Measurements from ENCODE around the gene FARP2.
"Not testable (repeated sequence)": the region's sequence is repeated elsewhere in the genome, so short reads cannot be mapped to it uniquely, and the experiment has no call there.

Gene FARP2

DNA sequence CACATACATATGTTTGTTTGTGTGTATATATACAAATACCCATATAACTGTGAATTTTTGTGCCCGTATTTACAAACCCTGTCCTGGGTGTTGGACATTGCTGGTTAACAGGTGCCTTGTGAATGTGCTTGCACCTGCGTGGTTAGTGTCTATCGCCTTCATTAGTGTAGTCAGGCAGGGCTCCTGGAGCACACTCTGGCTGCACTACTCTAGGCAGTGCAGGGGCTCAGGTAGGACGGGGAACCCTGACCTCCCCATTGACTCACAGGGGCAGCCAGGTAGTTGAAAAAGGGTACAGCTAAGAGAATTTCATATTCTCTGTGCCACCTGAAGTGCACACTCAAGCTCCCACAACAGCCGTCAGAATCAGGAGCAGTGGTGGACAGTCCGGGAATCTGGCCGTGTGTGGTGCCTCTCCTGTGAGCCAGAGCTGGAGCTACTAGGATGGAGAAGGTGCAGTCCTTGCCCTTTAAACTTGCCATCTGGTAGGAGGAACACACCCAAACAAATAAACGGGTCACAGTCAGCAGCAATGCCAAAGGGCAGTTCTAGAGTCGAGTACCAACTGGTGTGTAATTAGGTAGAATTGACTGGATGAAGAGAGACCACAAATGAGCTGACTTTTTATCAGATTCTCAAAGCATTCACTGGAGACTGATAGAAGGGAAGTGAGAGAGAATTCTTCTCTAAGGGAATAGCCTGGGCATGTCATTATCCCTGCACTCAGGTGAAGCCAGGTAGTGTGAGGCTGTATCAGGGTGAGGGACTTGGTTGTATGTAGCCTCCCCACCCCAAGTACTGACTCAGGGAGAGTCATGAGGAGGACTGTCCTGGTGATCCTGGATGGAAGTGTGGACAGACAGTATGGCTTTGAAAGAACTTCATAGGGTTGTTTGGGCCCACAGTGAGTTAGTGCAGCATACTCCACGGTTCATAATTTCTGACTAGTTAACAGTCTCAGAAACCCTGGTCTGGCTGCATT is 44.1 kb downstream of the FARP2 start:
- no peak for DNase-seq (ENCODE audit: low read depth in 2 of 2)

- no peak for DNase-seq (ENCODE audit: low read depth in 2 of 2)
Observed at GRCh38 chr2:241408849-241409248, 52.8 kb downstream of the FARP2 start.

GRCh38 chr2:241410739-241411176 is 54.7 kb downstream of the FARP2 start:
- no peak for DNase-seq (ENCODE audit: low read depth in 2 of 2)

DNA sequence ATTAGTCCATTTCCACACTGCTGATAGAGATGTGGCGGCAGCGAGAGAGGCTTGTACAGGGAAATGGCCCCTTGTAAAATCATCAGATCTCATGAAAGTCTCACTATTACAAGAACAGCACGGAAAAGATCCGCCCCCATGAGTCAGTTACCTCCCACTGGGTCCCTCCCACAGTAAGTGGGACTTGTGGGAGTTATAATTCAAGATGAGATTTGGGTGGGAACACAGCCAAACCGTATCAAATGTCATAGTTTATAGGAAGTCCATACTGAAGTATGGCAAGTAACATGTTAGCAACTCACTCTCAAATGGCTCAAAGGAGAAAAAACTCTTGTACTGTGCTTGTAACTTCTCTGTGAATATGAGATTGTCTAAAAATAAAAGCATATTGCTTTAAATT is 56.1 kb downstream of the FARP2 start:
- no peak for DNase-seq (ENCODE audit: low read depth in 2 of 2)

GRCh38 chr2:241413501-241413900 is 57.4 kb downstream of the FARP2 start:
- DNase-seq (ENCODE audit: low read depth in 2 of 2), result not testable (repeated sequence)

- DNase-seq (ENCODE audit: low read depth in 2 of 2), result no peak
Observed at GRCh38 chr2:241413929-241414580, 58.0 kb downstream of the FARP2 start.

GRCh38 chr2:241415196-241415595 is 59.1 kb downstream of the FARP2 start:
- no peak for DNase-seq (ENCODE audit: low read depth in 2 of 2)

DNA sequence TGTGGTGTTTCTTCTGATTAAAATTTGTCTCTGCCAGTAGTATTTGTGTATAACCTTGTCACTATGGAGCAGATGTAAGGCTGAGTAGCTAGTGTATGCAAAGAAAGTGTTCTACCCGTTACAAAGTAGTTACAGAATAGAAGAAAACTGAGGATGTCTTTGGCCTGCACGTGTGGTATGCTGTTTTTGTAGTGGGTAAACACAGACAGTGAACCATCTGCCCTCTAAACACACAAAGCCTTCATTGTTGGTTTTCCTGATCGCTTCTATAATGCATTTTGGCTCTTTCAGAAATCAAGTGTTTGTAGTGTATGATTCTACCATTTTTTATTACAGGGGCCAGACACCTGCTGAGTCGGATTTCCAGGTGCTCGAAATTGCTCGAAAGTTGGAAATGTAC is 61.5 kb downstream of the FARP2 start:
- no peak for DNase-seq (ENCODE audit: low read depth in 2 of 2)

GRCh38 chr2:241421330-241421729 is 65.2 kb downstream of the FARP2 start:
- no peak for DNase-seq (ENCODE audit: low read depth in 2 of 2)

DNA sequence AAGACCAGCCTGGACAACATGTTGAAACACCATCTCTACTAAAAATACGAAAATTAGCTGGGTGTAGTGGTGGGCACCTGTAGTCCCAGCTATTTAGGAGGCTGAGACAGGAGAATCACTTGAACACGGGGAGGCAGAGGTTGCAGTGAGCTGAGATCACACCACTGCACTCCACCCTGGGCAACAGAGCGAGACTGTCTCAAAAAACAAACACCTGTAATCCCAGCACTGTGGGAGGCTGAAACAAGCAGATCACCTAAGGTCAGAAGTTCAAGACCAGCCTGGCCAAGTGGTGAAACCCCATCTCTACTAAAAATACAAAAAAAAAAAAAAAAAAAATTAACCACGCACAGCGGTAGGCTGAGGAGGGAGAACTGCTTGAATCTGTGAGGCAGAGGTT is 65.9 kb downstream of the FARP2 start:
- not testable (repeated sequence) for DNase-seq (ENCODE audit: low read depth in 2 of 2)

- no peak for DNase-seq (ENCODE audit: low read depth in 2 of 2)
Observed at GRCh38 chr2:241422350-241422749, 66.3 kb downstream of the FARP2 start.

DNA sequence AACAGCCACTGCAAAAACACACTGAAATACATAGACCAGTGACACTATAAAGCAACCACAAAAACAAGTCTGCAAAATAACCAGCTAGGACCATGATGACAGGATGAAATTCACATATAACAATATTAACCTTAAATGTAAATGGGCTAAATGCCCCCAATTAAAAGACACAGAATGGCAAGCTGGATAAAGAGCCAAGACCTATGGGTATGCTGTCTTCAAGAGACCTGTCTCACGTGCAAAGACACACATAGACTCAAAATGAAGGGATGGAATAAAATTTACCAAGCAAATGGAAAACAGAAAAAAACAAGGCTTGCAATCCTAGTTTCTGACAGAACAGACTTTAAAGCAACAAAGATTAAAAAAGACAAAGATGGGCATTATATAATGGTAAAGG is 67.4 kb downstream of the FARP2 start:
- not testable (repeated sequence) for DNase-seq (ENCODE audit: low read depth in 2 of 2)

DNA sequence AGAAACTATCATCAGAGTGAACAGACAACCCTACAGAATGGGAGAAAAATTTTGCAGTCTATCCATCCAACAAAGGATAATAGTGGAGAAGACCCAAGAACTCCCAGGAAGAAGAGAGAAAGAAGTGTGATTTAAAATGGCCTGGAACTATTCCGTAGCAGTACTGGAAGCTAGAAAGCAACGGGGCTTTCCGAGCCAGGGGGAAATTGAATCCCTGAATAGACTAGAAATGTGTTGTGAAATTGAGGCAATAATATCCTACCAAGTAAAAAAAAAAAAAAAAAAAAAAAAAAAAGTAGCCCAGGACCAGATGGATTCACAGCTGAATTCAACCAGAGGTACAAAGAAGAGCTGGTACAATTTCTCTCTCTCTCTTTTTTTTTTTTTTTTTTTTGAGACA is 69.3 kb downstream of the FARP2 start:
- no peak for DNase-seq (ENCODE audit: low read depth in 2 of 2)

DNA sequence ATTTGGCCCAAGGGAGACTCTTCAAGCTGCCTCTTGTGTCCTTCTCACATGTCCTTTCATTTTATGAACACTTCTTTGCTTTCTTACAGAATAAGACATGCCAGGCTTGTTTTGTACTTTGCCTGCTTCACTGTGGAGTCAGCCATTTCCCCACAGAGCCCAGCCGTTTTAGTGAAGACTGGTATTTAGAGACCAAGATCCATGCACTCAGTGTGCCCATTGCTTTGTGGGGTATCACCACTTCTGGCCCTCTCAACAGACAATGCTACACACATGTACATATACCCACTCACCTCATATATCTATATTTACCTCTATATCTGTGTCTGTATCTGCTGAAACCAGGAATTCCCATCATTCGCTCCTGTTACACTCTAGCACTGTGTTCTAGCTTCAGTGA is 74.1 kb downstream of the FARP2 start:
- DNase-seq (ENCODE audit: low read depth in 2 of 2), result no peak

- DNase-seq (ENCODE audit: low read depth in 2 of 2), result no peak
Observed at GRCh38 chr2:241432824-241433448, 76.9 kb downstream of the FARP2 start.

DNA sequence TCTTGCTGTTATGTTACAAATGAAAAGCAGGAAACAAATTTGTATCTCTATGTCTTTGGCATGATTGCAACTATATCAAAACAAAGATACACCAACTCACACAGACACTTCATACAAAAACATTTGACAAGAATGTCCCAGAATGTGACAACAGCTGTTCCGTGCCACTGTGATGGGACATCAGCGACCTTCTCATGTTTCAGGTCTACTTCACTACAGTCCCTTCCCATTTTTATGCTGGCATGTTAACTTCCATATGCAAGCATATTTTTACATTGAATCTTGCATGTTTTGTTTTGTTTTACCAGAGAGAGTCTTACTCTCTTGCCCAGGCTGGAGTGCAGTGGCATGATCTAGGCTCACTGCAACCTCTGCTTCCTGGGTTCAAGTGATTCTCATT is 81.1 kb downstream of the FARP2 start:
- DNase-seq (ENCODE audit: low read depth in 2 of 2), result no peak

DNA sequence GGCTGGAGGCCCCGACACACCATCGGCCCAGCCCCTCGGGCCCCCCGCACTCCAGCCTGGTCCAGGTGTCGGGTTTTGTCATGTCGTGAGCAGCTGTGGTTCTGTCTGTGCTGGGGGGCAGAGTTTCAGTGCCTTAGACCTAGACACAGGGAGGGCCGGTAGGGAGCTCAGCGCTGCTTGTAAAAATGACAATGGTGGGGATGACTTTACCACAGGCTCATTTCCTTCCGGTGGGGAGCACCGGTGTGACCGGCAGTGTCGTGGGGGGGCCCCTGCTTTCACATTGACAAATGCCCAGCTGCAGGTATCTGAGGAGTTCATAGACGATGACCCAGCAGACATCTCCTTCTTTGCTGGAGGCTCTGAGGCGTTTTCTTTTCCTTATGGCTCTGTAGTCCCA is 85.4 kb downstream of the FARP2 start:
- DNase-seq (ENCODE audit: low read depth in 2 of 2), result no peak

DNA sequence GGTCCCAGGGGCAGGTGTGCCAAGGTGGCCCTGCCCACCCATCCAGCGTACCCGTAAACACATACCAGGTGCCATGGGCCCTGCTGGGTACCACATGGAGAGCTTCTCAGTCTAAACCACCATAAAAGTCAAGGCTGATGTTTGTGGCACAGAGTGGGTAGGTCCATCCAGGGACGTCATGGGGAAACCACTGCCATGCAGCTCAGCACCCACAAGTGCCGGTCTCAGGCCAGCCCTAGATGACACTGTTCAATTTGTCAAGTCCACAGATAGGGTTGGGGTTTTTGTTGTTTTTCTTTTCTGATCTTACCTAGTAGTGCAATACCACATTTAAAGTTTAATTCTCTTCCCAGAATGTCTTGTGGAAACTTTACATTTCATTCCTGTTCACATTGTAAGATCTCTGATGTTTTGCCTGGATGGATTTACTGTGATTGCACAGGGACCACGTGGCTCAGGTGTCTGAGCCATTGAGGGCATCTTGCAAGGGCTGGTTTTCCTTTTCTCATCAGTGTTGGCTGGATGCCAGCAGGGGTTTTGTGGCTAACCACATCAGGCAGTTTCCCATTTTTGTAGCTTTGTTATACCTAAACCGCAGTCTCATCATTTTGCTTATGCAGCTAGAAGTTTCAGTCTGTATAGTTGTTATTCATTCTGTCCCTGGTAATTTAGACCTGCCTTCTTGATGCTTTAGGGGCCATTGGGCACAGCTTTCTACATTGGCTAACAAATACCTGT is 87.6 kb downstream of the FARP2 start:
- DNase-seq (ENCODE audit: low read depth in 2 of 2), result peak; percentile 78 to 91

DNA sequence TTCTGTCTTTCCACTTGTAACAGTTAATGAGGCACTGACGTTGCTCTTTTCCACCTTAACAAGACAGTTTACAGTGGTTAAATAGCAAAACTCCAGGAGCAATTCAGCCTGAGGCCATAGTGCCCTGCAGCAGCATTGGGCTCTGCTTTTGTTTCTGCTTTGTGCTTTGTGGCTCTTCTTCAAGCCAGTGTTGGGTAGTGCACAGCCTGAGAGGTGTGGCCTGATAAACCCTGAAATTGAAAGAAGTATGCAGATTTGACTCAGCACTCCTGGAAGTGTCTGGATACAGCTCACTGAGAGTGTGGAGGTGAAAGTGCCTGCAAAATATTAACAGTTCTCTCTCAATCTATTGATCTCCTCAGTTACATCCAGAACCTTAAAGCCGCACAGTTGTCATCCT is 89.3 kb downstream of the FARP2 start:
- DNase-seq (ENCODE audit: low read depth in 2 of 2), result no peak

DNA sequence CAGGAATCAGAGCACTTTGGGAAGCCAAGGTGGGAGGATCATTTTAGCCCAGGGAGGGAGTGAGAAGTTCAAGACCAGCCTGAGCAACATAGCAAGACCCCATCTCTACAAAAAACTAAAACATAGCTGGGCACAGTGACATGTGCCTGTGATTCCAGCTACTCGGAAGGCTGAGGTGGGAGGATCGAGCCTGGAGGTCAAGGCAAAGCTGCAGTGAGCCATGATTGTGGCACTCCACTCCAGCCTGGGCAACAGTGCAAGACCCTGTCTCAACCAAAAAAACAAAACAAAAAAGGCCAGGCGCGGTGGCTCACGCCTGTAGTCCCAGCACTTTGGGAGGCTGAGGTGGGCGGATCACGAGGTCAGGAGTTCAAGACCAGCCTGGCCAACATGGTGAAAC is 94.0 kb downstream of the FARP2 start:
- DNase-seq (ENCODE audit: low read depth in 2 of 2), result not testable (repeated sequence)

DNA sequence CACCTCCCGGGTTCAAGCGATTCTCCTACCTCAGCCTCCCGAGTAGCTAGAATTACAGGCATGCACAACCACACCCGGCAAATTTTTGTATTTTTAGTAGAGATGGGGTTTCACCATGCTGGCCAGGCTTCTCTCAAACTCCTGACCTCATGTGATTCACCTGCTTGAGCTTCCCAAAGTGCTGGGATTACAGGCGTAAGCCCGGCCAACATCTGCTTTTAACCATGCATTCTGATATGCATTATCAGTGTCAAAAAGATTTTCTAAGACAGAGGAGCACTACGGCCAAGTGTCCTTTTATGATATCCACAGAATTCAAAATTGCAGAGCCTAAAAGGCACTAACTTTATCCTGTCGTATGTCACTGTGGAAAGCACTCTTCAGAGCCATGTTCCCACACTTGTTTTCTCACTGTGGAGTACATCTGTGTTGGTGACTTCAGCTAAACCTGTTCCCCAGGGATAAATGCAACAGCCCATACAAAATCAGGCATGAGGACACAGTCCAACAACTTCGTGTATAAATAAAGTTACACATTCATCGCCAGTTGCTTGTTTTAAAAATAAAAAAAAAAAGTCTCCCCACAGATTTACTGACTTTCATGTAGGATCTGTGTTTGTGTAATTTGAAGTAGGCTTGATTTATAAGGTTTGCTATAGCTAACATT is 95.9 kb downstream of the FARP2 start:
- no peak for DNase-seq (ENCODE audit: low read depth in 2 of 2)

All from stimulated activated CD8-positive, alpha-beta memory T cell treated with anti-CD3 and anti-CD28 coated beads, Interleukin-7, amount 100 ng/mL, for 4 hours (primary cell).